Left lobe of liver (tissue), 2 donors: ENCODE data around the gene DGKQ. TPM values are rescaled to one million over a fixed set of nuclear protein-coding genes. Genes with fewer than 3 reads are reported as not detected.
"Not testable (repeated sequence)": the region's sequence is repeated elsewhere in the genome, so short reads cannot be mapped to it uniquely, and the experiment has no call there.

Source experiments
- ATAC-seq: fragments of 200-7000 bp; cut with Tn5 transposase; one replicate; pipeline ENCODE4 v1.9.1; 2020; ENCODE audit warnings: mild to moderate bottlenecking, moderate library complexity
- DNase-seq: peaks from one replicate; pipeline ENCODE4 v3.0.0-alpha.2; 2020; ENCODE audit warnings: low spot score
- total RNA-seq: library from RNA; stranded (reverse); gene quantifications from one replicate; pipeline ENCODE4 v1.2.1, GENCODE V29; 2021
- donor health status: DM: no; HTN: no; CAD: no; lungs with moderate emphysema.
- donor health status: DM: no; HTN: yes; CAD: no.

Gene DGKQ
- total RNA-seq, 1 donor from 2014 or later = 7.0 TPM

DNA sequence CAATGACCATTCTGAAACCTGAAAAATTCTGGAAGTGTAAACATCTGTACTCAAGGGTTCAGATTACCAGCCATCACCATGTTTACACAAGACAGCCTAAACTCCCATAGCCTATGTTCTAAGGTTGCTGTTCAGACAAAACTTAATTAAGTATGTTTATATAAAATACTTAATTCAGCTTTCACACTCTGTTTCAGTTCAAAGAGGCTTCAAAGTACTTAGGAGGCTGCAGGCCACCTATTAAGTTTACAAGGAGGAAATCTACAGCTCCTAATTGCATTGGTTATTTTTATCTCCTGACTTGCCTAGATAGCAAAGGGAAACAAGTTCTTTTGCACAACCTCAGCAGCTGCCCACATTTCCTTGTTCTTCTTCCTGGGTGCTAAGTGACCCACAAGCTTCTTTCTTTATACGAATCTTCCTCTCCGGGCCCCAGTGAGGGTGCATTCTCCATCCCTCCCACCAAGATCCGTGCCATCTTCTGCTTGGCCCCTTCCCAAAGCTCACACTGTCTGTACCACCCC, 43.3 kb downstream of the DGKQ start:
- no peak for DNase-seq
- ATAC-seq = no peak

DNA sequence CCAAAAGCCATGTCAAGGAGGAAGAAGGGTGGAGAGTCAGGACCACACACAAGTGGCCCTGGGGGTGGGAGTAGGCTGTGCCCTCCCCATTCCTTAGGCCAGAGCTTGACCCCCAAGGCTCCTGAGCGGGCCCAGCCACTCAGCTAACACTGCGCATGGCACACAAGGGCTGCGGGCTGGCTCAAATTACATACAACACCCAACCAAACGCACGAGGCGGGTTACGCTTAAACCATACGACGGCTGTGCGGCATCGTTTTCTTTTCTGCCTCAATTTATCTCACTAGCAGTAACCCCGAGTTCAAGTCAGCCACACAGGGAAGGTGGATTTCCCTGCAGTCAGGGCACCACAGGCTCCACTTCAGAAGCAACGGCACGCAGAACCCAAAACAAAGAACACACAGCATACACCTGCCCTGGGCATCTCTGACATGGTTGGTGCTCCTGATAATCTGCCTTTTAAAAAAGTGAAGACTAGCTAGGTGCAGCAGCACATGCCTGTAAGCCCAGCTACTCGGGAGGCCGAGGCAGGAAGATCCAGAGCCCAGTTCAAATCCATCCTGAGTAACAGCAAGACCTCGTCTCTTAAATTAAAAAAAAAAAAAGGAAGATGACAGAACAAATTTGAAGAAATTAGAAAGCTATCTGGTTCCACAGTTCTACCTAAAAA, 44.1 kb downstream of the DGKQ start:
- ATAC-seq (no peak), DNase-seq (no peak)

DNA sequence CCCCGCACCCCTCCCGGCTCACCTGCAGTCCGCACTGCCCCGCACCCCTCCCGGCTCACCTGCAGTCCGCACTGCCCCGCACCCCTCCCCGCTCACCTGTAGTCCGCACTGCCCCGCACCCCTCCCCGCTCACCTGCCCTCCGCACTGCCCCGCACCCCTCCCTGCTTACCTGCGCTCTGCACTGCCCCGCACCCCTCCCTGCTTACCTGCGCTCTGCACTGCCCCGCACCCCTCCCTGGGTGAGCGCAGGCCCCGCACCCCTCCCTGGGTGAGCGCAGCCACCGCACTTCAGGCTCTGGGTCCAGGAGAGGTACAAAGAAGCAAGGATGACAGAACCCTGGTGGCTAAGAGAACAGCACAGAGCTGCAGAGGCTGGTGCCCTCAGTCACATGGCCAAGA, 45.8 kb downstream of the DGKQ start:
- ATAC-seq, DNase-seq: not testable (repeated sequence)

DNA sequence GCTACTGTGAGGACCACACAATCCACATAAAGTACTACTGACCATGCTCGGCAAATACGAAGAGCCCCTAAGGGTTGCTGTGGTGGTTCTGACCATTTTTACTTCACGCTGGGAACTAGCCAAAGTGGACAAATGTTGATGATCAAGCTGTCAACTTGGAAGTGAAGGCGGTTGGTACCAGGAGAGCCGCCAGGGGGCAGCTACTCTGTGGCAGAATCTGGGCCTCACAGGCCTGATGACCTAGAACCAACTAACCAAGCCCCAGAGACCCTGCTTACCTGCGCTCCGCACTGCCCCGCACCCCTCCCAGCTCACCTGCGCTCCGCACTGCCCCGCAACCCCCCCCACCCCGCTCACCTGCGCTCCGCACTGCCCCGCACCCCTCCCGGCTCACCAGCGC, 46.8 kb downstream of the DGKQ start:
- DNase-seq (no peak), ATAC-seq (no peak)

DNA sequence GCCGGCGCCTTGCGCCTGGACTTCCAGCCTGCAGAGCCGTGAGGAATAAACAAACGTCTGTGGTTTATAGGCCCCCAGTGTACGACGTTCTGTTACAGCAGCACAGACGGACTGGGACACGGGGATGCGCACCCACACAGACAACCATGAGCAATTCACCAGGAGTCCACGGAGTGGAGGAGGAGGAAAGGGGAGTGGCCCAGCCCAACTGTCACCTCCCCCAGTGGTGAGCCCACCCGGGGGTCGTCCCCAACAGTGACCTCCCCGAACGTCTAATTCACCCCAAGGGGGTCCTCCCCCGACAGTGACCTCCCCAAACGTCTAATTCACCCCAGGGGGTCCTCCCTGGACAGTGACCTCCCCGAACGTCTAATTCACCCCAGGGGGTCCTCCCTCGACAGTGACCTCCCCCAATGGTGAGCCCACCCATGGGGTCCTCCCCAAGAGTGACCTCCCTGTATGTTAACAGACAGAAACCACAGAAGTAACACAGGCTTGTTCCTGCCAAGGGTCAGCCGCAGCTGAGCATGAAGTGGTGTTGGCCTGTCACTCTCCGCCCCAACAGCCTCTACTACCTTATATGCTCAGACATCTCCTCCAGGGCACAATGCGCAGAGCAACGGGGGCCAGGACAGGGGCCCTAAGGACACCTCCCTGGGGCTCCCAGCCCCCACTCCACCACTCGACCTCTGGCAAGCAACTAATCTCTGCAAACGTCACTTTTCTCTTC, 47.4 kb downstream of the DGKQ start:
- ATAC-seq = no peak
- DNase-seq = no peak

DNA sequence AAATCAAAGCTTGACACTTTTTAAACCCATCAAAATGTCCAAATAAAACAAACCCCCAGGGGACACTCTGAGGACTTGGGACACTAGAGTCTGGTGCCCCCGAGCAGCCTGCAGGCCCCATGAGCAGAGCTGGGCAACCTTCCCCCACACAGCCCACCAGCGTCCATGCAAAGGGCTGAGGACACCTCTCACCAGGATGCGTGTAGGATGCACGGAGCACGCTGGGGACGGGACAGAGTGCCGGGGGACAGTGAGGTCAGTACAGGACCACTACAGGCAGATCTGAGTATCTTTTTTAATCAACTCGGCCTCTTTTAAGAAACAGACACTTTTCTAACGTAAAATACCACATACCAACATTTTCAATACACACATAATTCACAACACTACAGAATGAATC, 48.2 kb downstream of the DGKQ start:
- ATAC-seq (no peak), DNase-seq (no peak)

DNA sequence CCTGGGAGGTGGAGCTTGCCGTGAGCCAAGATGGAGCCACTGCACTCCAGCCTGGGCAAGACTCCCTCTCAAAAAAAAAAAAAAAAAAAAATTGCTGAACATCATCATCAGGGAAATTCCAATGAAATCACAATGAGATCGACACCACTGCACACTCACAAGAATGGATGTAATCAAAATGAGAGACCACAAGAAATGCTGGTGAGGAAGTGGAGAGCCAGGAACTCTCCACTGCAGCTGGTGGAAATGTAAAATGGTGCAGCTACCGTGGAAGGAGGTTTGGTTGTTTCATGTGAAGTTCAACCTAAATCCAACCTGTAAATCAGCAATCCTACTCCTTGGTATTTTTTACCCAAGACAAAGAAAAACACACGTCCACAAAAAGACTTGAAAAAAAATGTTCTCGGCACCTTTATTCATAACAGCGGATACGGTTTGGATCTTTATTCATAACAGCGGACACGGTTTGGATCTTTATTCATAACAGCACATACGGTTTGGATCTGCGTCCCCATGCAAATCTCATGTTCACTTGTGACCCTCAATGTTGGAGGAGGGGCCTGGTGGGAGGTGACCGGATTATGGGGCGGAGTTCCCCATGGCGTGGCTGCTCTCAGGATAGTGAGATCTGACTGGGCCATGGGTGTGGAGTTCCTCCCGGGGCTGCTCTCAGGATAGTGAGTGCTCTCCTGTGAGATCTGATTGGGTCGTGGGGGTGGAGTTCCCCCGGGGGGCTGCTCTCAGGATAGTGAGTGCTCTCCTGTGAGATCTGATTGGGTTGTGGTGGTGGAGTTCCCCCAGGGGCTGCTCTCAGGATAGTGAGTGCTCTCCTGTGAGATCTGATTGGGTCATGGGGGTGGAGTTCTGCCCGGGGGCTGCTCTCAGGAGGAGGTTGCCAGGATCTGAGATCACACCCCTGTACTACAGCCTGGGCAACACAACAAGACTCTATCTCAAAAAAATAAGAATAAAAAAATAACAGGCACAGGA, 49.0 kb downstream of the DGKQ start:
- ATAC-seq (no peak), DNase-seq (no peak)

DNA sequence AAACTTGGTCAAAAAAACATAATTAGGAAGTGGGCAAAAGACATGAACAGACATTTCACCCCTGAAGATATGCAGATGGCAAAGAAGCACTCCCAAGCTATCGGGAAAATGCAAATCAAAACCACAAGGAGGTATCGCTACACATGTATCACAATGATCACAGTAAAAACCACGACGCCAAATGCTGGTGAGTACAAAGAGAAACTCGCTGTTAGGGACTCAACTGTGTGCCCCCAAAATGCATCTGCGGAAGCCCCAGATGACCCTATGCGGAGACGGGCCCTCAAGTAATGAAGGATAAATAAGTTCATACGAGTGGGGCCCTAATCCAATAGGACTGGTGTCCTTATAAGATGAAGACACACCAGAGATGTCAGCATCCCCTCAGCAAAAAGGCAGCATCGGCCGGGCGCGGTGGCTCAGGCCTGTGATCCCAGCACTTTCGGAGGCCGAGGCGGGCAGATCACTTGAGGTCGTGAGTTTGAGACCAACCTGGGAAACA, 51.5 kb downstream of the DGKQ start:
- ATAC-seq (no peak), DNase-seq (no peak)

DNA sequence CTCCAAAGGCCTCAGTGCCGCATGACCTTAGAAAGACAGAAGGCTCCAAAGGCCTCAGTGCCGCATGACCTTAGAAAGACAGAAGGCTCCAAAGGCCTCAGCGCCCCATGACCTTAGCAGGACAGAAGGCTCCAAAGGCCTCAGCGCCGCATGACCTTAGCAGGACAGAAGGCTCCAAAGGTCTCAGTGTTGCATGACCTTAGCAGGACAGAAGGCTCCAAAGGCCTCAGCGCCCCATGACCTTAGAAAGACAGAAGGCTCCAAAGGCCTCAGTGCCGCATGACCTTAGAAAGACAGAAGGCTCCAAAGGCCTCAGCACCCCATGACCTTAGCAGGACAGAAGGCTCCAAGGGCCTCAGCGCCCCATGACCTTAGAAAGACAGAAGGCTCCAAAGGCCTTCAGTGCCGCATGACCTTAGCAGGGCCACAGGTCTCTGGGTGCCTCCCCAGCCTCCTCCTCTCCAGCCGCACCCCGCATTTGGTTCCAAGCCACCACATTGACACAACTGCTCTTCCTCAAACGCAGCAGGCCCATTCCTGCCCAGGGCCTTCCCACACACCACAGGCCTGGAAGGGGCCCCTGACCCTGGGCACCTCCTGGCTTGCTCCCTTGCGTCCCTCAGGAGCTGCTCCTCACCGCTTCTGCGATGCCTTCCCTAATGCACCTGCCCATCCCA, 54.2 kb downstream of the DGKQ start:
- not testable (repeated sequence) for DNase-seq, ATAC-seq

DNA sequence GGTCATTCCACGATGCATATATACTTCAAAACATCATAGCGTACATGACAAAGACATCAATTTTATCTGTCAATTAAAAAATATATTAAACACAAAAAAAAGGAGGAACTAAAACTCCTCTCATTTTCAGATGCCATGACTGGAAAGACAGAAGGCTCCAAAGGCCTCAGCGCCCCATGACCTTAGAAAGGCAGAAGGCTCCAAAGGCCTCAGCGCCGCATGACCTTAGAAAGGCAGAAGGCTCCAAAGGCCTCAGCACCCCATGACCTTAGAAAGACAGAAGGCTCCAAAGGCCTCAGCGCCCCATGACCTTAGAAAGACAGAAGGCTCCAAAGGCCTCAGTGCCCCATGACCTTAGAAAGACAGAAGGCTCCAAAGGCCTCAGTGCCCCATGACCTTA, 54.8 kb downstream of the DGKQ start:
- ATAC-seq, DNase-seq: not testable (repeated sequence)

DNA sequence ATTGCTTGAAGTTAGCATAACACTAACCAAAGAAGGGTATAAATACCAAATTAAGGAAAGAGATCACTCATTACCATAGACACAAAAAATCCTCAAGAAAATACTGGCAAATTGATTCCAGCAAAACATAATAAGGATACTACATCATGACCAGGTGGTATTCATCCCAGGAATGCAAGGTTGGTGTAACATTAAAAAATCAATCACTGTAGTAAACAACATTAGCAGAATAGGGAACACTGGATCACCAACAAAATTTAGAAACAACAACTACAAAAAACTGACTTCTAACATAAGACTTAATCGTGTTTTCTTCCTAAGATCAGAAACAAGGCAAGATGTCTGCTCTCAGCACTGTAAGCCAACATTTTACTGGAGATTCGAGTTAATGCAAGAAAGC, 55.4 kb downstream of the DGKQ start:
- no peak for DNase-seq
- no peak for ATAC-seq

DNA sequence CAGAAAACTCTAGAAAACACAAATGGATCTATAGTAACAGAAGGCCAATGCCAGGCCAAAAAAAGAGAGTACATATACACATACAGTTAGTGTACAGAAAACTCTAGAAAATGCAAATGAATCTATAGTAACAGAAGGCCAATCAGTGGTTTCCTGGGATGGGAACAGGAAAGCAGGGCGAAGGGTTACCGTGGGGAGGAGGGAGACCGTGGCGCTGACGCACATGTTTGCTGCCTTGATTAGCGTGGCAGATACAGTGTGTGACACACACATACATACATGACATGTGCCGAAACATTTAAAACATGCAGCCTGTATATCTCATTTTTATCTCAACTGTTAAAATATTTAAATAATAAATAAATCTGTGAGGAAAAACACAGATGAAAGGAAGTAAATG, 55.9 kb downstream of the DGKQ start:
- no peak for ATAC-seq
- no peak for DNase-seq

DNA sequence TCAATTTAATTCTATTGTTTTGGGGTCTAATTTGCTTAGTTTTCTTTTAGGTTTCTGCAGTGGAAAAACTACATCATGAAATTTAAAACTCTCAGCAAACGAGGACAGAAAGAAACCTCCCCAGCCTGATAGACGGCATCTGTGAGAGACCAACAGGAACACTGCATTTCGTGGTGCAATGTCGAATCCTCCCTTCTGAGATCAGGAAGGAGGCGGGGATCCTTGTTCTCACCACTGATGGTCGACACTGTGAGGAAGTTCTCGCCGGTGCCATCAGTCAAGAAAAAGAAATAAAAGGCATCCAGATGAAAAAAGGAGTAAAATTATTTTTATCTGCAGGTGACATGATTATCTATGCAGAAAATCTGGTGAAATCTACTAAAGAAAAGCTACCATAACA, 57.8 kb downstream of the DGKQ start:
- ATAC-seq = no peak

DNA sequence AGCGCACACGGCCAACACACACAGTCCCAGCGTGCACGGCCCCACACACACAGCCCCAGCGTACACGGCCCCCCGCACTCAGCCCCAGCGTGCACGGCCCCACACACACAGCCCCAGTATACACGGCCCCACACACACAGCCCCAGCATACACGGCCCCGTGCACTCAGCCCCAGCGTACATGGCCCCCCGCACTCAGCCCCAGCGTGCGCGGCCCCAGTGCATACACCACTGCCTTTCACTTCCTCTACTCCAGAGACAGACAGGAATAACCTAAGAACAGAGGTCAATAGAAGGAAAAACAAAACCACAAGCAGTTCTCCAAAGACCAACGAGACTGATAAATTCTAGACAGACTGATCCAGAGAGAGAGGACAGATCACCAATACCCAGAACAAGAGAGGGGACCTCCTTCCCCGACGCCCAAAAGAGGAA, 58.3 kb downstream of the DGKQ start:
- DNase-seq (no peak), ATAC-seq (no peak)

More for the DNA sequence above, 57.8 kb downstream of the DGKQ start:
- no peak for DNase-seq

DNA sequence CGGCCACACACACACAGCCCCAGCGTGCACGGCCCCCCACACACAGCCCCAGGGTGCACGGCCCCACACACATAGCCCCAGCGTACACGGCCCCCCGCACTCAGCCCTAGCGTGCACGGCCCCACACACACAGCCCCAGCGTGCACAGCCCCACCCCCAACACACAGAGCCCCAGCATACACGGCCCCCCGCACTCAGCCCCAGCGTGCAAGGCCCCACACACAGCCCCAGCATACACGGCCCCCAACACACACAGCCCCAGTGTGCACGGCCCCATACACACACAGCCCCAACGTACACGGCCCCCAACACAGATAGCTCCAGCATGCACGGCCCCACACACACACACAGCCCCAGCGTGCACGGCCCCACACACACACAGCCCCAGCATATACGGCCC, 58.8 kb downstream of the DGKQ start:
- no peak for ATAC-seq
- no peak for DNase-seq

DNA sequence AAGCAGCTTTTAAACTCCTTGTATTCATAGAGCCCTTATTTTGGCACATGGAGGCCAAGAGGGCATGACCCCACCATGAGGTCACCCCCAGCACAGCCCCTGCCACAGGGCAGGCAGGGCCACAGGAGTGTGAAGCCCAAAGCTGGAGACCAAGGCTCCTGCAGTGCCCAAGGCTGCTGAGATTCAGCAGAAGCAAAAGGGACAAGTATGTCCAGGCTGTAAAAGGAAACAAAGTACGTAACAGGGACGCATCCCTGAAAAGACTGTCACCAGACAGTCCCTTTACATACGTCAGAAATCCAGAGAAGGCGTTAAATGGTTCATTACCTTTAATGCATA, 60.1 kb downstream of the DGKQ start:
- ATAC-seq = no peak

DNA sequence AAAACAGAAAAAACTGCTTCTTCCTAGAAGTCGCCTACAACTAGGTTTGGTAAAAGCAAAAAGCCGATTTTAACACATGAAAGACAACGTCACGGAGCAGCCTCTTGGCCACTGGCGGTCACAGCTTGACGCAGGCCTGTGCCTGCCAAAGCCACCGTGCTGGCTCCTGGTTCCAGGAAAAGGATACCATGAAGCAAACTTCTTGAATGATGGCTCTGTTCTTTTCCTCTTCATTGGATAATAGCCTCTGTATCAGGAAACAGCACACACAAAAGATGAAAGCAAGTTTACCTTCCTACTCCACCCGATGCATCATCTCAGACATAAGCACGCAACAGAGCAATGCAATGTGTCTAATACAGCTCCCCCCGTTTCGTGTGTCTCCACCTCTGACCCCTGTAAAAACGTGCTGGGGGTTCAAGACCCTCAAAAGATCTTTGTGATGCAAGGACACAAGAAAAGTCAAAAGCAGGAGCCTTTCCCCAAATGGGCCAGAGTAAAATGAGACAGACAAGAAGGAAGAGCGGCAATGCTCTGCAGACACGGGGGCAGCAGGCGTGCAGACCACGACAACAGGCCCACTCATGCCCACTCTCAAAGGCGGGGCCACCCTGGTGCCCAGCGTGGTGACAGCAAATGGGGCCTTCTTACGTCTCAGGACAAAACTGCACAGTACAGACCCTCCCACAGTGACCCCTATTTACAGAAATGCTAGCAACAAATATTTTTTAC, 60.7 kb downstream of the DGKQ start:
- no peak for ATAC-seq
- no peak for DNase-seq

More for the DNA sequence above, 60.1 kb downstream of the DGKQ start:
- DNase-seq = no peak

DNA sequence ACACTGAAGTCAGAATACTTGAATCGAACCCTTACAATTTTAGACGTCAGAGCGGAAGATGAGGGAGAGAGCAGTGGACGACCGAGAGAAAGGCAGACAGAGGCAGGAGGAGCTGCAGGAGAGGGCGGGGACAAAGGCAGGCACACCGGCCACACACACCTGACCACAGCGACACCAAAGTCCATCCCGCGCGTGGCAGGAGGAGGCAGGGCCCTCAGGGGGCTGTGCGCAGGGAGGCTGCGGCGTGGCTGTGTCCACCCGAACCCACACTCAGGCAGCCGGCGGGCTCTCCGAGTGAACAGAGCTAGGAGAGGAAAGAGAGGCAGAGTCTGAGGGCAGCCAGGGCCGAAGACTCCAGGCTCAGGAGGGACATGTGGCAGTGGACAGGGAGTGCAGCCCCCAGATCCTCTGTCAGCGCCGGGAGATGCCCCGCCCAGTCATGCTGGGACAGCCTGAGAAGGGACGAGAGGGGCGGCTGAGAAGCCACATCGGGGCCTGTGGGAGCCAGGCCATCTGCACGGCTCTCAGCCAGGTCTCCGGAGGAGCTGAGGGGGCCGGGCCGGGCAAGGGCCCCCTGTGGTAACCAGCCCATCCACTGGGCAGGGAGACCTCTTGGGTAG, 61.4 kb downstream of the DGKQ start:
- no peak for ATAC-seq
- DNase-seq = no peak

DNA sequence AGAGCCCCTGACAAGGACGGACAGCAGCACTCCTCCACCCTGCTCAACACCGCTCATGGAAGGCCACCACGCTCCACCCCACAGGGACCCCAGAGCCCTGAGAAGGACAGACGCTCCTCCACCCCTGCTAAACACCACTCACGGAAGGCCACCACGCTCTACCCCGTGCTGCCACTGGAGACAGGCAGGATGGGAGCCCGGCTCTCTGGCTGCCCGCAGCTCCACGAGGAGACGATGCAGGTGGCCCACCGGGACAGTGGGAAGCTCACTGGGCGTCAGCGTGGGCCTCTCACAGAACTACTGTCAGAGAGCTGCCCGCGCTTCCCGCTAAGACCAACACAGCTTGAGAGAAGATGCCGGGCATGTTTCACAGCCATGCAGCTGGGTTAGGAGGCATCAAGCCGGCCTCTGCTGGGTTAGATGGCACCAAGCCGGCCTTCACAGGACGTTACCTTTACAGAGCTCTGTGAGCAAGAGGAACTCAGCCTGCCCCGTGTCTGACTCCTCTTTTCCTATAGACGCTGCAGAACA, 62.1 kb downstream of the DGKQ start:
- ATAC-seq (no peak), DNase-seq (no peak)
